HEK293 (cell line): ENCODE data around the gene ZSCAN5B.

ENCODE experiments used
- CTCF ChIA-PET: fragments of 350-600 bp; formaldehyde crosslinking; extraction: SDS; loops from one replicate; lab custom pipeline; 2021; ENCODE audit warnings: antibody characterized with exemption; lab: Yijun Ruan, JAX
- POLR2A ChIA-PET: fragments of 300-600 bp; formaldehyde crosslinking; extraction: SDS; loops from one replicate; lab custom pipeline; 2020; ENCODE audit warnings: antibody characterized with exemption, inconsistent platforms; lab: Yijun Ruan, JAX
- H3K27ac ChIP-seq: fragments of 200-500 bp; sonication (Bioruptor generic); 2 replicates; pipeline ENCODE4 v1.5.1; 2014; ENCODE audit warnings: low read depth, low read length, control low read depth, inconsistent platforms; ENCODE audit errors: extremely low read depth
- H3K36me3 ChIP-seq, 2 experiments: fragments of 200-500 bp in 1 of 2; sonication (Bioruptor generic) in 1 of 2; 1 replicate in 1 of 2; 2 replicates in 1 of 2; pipeline ENCODE4 v1.5.1; 2014 to 2017; ENCODE audit warnings: inconsistent platforms in 2 of 2, low read length in 2 of 2; ENCODE audit not compliant: control insufficient read depth in 2 of 2, insufficient read depth in 1 of 2
- H3K4me1 ChIP-seq: fragments of 200-500 bp; sonication (Bioruptor generic); 2 replicates; pipeline ENCODE4 v1.5.1; 2014; ENCODE audit warnings: mild to moderate bottlenecking, low read length, inconsistent platforms; ENCODE audit not compliant: control insufficient read depth, insufficient read depth
- H3K4me3 ChIP-seq: 2 replicates; pipeline ENCODE4 v1.5.1; 2011; ENCODE audit warnings: low read depth, mild to moderate bottlenecking, control low read depth, low read length, moderate library complexity
- H3K9me3 ChIP-seq: fragments of 200-500 bp; sonication (Bioruptor generic); 2 replicates; pipeline ENCODE4 v1.5.1; 2014; ENCODE audit warnings: low read depth, low read length, inconsistent platforms; ENCODE audit not compliant: control insufficient read depth, insufficient read depth
- EGR2 ChIP-seq: fragments of 450-650 bp; formaldehyde crosslinking; IDR thresholded peaks from 2 replicates; pipeline ENCODE4 v1.5.1; 2016; ENCODE audit warnings: low read depth, missing biosample characterization, missing genetic modification characterization
- WT1 ChIP-seq: fragments of 450-650 bp; formaldehyde crosslinking; IDR thresholded peaks from 2 replicates; pipeline ENCODE4 v1.5.1; 2016; ENCODE audit warnings: missing biosample characterization, missing genetic modification characterization
- ZFP37 ChIP-seq: fragments of 450-650 bp; formaldehyde crosslinking; IDR thresholded peaks from 2 replicates; pipeline ENCODE4 v1.5.1; 2016; ENCODE audit warnings: missing biosample characterization, missing genetic modification characterization
- ZNF114 ChIP-seq: fragments of 450-650 bp; formaldehyde crosslinking; IDR thresholded peaks from 2 replicates; pipeline ENCODE4 v1.5.0; 2017; ENCODE audit warnings: missing biosample characterization, missing genetic modification characterization
- ZNF155 ChIP-seq: fragments of 450-650 bp; formaldehyde crosslinking; IDR thresholded peaks from 2 replicates; pipeline ENCODE4 v1.5.1; 2016; ENCODE audit warnings: missing biosample characterization, missing genetic modification characterization
- ZNF169 ChIP-seq: fragments of 450-650 bp; formaldehyde crosslinking; IDR thresholded peaks from 2 replicates; pipeline ENCODE4 v1.5.1; 2016; ENCODE audit warnings: missing biosample characterization, missing genetic modification characterization
- ZNF24 ChIP-seq: fragments of 450-650 bp; formaldehyde crosslinking; IDR thresholded peaks from 2 replicates; pipeline ENCODE4 v1.5.1; 2016; ENCODE audit warnings: missing biosample characterization, missing genetic modification characterization
- ZNF423 ChIP-seq: fragments of 450-650 bp; formaldehyde crosslinking; IDR thresholded peaks from 2 replicates; pipeline ENCODE4 v1.5.1; 2016; ENCODE audit warnings: missing biosample characterization, missing genetic modification characterization
- ZNF473 ChIP-seq: fragments of 450-650 bp; formaldehyde crosslinking; IDR thresholded peaks from 2 replicates; pipeline ENCODE4 v1.5.1; 2017; ENCODE audit warnings: missing biosample characterization, missing genetic modification characterization
- ZNF501 ChIP-seq: fragments of 450-650 bp; formaldehyde crosslinking; IDR thresholded peaks from 2 replicates; pipeline ENCODE4 v1.5.1; 2016; ENCODE audit warnings: missing biosample characterization, missing genetic modification characterization
- ZNF558 ChIP-seq: fragments of 450-650 bp; formaldehyde crosslinking; IDR thresholded peaks from 2 replicates; pipeline ENCODE4 v1.5.1; 2016; ENCODE audit warnings: missing biosample characterization, missing genetic modification characterization
- ZNF560 ChIP-seq: fragments of 450-650 bp; formaldehyde crosslinking; IDR thresholded peaks from 2 replicates; pipeline ENCODE4 v1.5.1; 2017; ENCODE audit warnings: missing biosample characterization, missing genetic modification characterization, borderline replicate concordance
- ZNF629 ChIP-seq: fragments of 450-650 bp; formaldehyde crosslinking; IDR thresholded peaks from 2 replicates; pipeline ENCODE4 v1.5.1; 2017; ENCODE audit warnings: missing biosample characterization, missing genetic modification characterization
- ZNF791 ChIP-seq: fragments of 450-650 bp; formaldehyde crosslinking; IDR thresholded peaks from 2 replicates; pipeline ENCODE4 v1.5.1; 2016; ENCODE audit warnings: missing biosample characterization, missing genetic modification characterization
- ZSCAN30 ChIP-seq: fragments of 450-650 bp; IDR thresholded peaks from 2 replicates; pipeline ENCODE4 v1.5.1; 2018; ENCODE audit warnings: missing biosample characterization, mild to moderate bottlenecking, missing genetic modification characterization, moderate library complexity
- TF ChIP-seq, protein P1 (sequence below): fragments of 450-650 bp; formaldehyde crosslinking; IDR thresholded peaks from 2 replicates; pipeline ENCODE4 v1.5.1; 2017; ENCODE audit warnings: missing biosample characterization, mild to moderate bottlenecking, missing genetic modification characterization, moderate library complexity
- TF ChIP-seq, protein P2 (sequence below): fragments of 450-650 bp; formaldehyde crosslinking; IDR thresholded peaks from 2 replicates; pipeline ENCODE4 v1.5.1; 2017; ENCODE audit warnings: missing biosample characterization, missing genetic modification characterization
- TF ChIP-seq, protein P3 (sequence below): fragments of 450-650 bp; formaldehyde crosslinking; IDR thresholded peaks from 2 replicates; pipeline ENCODE4 v1.5.1; 2017; ENCODE audit warnings: missing biosample characterization, missing genetic modification characterization
- TF ChIP-seq, protein P4 (sequence below): fragments of 450-650 bp; formaldehyde crosslinking; IDR thresholded peaks from 2 replicates; pipeline ENCODE4 v1.5.1; 2016; ENCODE audit warnings: missing biosample characterization, missing genetic modification characterization
- TF ChIP-seq, protein P5 (sequence below): fragments of 450-650 bp; formaldehyde crosslinking; IDR thresholded peaks from 2 replicates; pipeline ENCODE4 v1.5.1; 2016; ENCODE audit warnings: missing biosample characterization, missing genetic modification characterization

Gene ZSCAN5B

DNA sequence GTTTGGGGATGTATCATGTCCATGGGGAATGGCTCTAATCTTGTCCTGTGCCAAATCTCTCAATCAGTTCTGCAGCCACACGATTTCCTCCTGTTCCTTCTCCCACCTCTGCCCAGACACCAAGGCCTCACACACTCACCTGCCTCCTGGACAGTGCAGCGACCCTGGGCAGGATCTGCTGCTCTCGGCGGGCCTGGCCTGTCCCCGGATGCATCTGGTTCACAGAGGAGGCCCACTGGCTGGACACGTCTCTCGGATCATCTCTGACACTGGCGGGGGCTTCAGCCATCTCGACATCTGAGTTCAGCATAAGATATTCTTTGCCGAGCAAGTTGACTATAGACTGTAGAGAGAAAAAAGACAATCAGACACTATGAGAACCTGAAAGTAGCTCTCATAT lies 5.9 kb downstream of the ZSCAN5B start:
- ChIA-PET CTCF (interaction anchor here (1.1 kb wide), 1 partner anchor 14 kb away, joined by 3 read pairs; no protein-coding TSS in a partner anchor), POLR2A (no interaction called here)
- TF ChIP-seq ZFP37 (tag by site-specific recombination): no peak
- TF ChIP-seq ZNF501: no peak
- no peak for TF ChIP-seq ZNF169 (tag by site-specific recombination)
- TF ChIP-seq WT1 (tag by site-specific recombination): no peak
- TF ChIP-seq ZNF473 (tag by site-specific recombination): no peak
- TF ChIP-seq ZNF560: no peak
- TF ChIP-seq ZNF791 (tag by site-specific recombination): no peak
- no peak for TF ChIP-seq ZNF558
- TF ChIP-seq ZSCAN30 (tag by site-specific recombination): no peak
- no peak for TF ChIP-seq ZNF114 (tag by site-specific recombination)
- no peak for TF ChIP-seq ZNF423 (tag by site-specific recombination)
- TF ChIP-seq, protein P1, sequence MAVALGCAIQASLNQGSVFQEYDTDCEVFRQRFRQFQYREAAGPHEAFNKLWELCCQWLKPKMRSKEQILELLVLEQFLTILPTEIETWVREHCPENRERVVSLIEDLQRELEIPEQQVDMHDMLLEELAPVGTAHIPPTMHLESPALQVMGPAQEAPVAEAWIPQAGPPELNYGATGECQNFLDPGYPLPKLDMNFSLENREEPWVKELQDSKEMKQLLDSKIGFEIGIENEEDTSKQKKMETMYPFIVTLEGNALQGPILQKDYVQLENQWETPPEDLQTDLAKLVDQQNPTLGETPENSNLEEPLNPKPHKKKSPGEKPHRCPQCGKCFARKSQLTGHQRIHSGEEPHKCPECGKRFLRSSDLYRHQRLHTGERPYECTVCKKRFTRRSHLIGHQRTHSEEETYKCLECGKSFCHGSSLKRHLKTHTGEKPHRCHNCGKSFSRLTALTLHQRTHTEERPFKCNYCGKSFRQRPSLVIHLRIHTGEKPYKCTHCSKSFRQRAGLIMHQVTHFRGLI (tag by site-specific recombination): no peak
- no peak for TF ChIP-seq ZNF629 (tag by site-specific recombination)
- no peak for TF ChIP-seq EGR2 (tag by site-specific recombination)
- TF ChIP-seq, protein P2, sequence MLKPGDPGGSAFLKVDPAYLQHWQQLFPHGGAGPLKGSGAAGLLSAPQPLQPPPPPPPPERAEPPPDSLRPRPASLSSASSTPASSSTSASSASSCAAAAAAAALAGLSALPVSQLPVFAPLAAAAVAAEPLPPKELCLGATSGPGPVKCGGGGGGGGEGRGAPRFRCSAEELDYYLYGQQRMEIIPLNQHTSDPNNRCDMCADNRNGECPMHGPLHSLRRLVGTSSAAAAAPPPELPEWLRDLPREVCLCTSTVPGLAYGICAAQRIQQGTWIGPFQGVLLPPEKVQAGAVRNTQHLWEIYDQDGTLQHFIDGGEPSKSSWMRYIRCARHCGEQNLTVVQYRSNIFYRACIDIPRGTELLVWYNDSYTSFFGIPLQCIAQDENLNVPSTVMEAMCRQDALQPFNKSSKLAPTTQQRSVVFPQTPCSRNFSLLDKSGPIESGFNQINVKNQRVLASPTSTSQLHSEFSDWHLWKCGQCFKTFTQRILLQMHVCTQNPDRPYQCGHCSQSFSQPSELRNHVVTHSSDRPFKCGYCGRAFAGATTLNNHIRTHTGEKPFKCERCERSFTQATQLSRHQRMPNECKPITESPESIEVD (tag by site-specific recombination): no peak
- TF ChIP-seq, protein P3, sequence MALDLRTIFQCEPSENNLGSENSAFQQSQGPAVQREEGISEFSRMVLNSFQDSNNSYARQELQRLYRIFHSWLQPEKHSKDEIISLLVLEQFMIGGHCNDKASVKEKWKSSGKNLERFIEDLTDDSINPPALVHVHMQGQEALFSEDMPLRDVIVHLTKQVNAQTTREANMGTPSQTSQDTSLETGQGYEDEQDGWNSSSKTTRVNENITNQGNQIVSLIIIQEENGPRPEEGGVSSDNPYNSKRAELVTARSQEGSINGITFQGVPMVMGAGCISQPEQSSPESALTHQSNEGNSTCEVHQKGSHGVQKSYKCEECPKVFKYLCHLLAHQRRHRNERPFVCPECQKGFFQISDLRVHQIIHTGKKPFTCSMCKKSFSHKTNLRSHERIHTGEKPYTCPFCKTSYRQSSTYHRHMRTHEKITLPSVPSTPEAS: no peak
- no peak for TF ChIP-seq ZNF155
- TF ChIP-seq, protein P4, sequence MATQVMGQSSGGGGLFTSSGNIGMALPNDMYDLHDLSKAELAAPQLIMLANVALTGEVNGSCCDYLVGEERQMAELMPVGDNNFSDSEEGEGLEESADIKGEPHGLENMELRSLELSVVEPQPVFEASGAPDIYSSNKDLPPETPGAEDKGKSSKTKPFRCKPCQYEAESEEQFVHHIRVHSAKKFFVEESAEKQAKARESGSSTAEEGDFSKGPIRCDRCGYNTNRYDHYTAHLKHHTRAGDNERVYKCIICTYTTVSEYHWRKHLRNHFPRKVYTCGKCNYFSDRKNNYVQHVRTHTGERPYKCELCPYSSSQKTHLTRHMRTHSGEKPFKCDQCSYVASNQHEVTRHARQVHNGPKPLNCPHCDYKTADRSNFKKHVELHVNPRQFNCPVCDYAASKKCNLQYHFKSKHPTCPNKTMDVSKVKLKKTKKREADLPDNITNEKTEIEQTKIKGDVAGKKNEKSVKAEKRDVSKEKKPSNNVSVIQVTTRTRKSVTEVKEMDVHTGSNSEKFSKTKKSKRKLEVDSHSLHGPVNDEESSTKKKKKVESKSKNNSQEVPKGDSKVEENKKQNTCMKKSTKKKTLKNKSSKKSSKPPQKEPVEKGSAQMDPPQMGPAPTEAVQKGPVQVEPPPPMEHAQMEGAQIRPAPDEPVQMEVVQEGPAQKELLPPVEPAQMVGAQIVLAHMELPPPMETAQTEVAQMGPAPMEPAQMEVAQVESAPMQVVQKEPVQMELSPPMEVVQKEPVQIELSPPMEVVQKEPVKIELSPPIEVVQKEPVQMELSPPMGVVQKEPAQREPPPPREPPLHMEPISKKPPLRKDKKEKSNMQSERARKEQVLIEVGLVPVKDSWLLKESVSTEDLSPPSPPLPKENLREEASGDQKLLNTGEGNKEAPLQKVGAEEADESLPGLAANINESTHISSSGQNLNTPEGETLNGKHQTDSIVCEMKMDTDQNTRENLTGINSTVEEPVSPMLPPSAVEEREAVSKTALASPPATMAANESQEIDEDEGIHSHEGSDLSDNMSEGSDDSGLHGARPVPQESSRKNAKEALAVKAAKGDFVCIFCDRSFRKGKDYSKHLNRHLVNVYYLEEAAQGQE (tag by site-specific recombination): no peak
- TF ChIP-seq, protein P5, sequence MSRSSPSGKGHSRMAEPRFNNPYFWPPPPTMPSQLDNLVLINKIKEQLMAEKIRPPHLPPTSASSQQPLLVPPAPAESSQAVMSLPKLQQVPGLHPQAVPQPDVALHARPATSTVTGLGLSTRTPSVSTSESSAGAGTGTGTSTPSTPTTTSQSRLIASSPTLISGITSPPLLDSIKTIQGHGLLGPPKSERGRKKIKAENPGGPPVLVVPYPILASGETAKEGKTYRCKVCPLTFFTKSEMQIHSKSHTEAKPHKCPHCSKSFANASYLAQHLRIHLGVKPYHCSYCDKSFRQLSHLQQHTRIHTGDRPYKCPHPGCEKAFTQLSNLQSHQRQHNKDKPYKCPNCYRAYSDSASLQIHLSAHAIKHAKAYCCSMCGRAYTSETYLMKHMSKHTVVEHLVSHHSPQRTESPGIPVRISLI: no peak
- no peak for TF ChIP-seq ZNF24
- Histone ChIP-seq H3K4me1 (no peaks in the 10 kb centered on the region), H3K9me3 (no peaks in the 10 kb centered on the region), H3K4me3 (no peak overlapping the region), H3K36me3 (no peaks in the 10 kb centered on the region), H3K27ac (no peak overlapping the region)
